Retinal pigment epithelial cell (primary cell): ENCODE measurements around the gene EYA4.
A peak's percentile ranks its signal among the peaks of the same experiment; 100 is the strongest.

Source experiments
- DNase-seq: peaks from one replicate; pipeline ENCODE4 v3.0.0-alpha.2; 2010; ENCODE audit warnings: low read depth
- H3K4me3 ChIP-seq: 2 replicates; pipeline ENCODE4 v1.5.1; 2011; ENCODE audit warnings: mild to moderate bottlenecking, low read length, control low read depth, moderate library complexity
- TF ChIP-seq, protein P1 (sequence below): conservative IDR thresholded peaks from 2 replicates; pipeline ENCODE4 v1.5.1; 2011; ENCODE audit warnings: low read depth, low read length, control low read depth, inconsistent platforms

The EYA4 gene

DNA sequence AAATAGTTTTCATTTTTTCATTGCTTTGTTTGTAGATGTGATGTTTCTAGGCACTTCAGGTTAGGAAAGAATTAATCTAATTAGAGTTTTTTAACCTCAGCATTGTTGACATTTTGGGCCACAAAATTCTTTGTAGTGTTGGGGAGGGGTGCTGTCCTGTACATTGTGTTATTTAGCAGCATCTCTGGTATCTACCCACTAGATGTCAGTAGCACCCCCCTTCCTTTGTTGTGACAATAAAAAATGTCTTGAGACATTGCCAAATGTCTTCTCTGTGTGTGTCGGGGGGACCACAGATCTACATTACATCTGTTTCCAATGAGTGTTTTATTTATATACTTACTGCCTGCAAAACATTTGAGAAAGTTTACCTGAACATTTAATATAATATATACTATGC is 45.6 kb downstream of the EYA4 start:
- TF ChIP-seq, protein P1, sequence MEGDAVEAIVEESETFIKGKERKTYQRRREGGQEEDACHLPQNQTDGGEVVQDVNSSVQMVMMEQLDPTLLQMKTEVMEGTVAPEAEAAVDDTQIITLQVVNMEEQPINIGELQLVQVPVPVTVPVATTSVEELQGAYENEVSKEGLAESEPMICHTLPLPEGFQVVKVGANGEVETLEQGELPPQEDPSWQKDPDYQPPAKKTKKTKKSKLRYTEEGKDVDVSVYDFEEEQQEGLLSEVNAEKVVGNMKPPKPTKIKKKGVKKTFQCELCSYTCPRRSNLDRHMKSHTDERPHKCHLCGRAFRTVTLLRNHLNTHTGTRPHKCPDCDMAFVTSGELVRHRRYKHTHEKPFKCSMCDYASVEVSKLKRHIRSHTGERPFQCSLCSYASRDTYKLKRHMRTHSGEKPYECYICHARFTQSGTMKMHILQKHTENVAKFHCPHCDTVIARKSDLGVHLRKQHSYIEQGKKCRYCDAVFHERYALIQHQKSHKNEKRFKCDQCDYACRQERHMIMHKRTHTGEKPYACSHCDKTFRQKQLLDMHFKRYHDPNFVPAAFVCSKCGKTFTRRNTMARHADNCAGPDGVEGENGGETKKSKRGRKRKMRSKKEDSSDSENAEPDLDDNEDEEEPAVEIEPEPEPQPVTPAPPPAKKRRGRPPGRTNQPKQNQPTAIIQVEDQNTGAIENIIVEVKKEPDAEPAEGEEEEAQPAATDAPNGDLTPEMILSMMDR, result peak; percentile 62
- no peak overlapping the region for H3K4me3 ChIP-seq
- no peak for DNase-seq

DNA sequence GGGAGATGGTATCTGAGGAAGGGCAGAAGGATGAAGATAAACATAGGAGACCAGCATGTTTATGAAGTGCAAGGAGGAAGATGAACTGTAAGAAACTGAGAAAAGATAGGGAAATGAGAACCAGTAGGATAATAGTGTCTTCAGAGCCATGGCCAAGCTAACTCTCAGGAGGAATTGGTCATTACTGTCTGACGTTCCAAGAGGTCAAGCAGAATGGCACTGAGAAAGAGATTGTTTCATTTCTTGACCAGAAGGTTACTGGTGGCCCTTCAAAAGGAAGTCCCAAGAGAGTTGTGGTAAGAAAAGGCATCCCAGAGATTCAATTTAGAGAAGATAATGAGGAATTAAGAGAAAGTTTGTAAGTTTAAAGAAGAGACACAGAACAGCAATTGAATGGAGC is 47.5 kb downstream of the EYA4 start:
- no peak overlapping the region for H3K4me3 ChIP-seq
- TF ChIP-seq, protein P1, result no peak
- DNase-seq, result no peak

DNA sequence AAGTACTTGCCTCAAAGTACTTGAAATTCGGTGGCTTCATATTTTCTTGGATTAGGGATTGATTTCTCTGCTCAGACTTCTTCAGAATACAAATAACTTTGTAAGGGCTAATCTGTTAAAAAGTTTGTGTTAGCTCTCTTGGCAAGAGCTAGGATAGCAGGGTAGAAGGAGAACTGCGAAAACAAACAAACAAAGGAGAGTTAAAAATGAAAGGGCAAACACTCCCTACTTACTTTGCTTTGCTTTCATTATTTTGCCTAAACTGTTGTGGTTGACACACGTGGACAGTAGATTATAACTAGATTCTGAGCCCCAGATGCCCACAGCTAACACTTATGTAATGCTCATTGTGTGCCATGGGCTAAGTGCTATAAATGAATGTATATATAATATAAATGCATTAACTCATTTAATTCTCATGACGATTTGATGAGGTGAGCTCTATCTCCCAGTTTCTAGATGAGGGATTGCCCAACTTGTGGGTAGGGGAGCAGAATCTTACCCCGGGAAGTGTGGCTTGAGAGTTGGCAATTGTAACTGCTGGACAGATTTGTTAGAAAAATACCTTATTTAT is 48.7 kb downstream of the EYA4 start:
- H3K4me3 ChIP-seq, result no peak overlapping the region
- no peak for DNase-seq
- TF ChIP-seq, protein P1, result no peak

DNA sequence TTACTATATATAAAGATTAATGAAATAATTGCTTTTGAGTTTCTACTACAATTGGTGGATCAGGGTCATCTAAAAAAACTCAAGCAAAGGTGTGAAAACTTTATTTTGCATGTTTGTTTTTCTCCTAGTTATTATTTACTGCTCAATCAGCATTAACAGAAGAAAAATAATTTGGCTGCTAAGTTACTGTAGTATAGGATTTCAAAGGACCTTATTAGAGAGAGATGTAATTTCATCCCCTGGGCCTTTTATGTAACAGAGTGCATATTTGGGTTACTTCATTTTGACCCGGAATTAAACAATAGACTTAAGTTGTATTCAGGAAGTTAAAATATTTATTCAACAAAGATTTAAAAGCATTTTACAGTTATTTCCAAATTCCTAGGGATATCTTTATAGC is 49.8 kb downstream of the EYA4 start:
- DNase-seq, result no peak
- TF ChIP-seq, protein P1, result no peak
- no peak overlapping the region for H3K4me3 ChIP-seq

DNA sequence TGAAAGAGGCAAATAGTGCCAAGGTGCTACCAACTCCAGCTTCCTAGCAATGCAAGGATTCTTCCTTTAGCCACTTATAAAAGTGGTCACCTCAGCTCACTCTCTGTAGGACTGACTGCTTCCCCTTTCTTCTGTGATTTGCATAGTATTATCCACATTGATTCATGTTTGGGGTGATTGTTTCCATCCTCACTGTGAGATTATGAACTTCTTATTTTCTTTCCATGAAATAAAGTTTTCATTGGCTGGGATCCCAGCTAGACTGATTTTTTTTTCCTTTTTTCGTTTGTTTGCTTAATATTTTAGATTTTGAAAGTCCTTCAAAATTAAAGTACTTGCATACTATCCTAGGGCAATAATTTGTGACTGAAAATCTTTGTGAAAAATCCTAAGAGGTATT is 50.5 kb downstream of the EYA4 start:
- no peak overlapping the region for H3K4me3 ChIP-seq
- TF ChIP-seq, protein P1, result no peak
- no peak for DNase-seq

DNA sequence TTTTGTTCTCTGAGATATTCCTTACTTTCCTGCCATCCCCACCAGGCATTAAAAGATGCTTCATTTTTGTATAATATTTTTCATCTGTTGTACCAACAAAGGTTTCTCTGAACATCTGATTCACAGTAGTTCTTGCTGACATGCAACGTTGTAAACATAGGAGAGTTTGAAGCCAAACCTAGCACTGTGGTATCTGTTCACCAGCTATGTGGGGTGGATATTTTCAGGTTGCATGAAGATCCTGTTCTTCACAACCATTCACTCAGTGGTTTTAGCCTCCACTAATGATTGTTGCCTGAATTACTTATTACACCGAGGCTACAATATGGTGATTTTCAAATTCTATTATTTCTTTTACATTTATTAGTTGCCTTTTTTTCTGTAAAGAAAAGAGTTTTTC is 56.5 kb downstream of the EYA4 start:
- DNase-seq, result no peak

DNA sequence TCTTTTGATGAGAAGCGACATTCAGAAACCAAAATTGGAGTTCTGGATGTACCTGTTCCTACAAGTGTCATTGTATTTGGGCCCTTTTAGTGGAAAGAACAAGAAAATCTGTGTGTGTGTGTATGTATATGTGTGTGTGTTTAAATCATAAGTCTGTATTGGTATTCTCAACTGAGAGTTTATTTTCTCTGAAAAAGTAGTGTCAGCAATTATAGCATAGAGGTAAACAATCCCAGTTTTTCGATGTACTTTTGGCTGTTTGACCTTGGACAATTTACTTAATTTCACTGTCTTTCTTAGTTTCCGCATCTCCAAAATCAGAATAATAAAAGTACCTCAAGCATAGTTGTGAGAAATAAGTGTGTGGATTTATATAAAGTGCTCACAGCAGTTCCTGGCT is 57.2 kb downstream of the EYA4 start:
- DNase-seq, result no peak
- TF ChIP-seq, protein P1, result no peak
- H3K4me3 ChIP-seq, result no peak overlapping the region

More for the DNA sequence above, 56.5 kb downstream of the EYA4 start:
- no peak overlapping the region for H3K4me3 ChIP-seq
- TF ChIP-seq, protein P1, result no peak
